Thymus (tissue), 11 donors: ENCODE results near the gene BHLHE23. TPM values are rescaled to one million over a fixed set of nuclear protein-coding genes. Genes with fewer than 3 reads are reported as not detected.

Experiments
- DNase-seq, 9 donors: peaks; one replicate each; pipeline ENCODE4 v3.0.0-alpha.2; 2013; ENCODE audit warnings: low spot score in 9 of 9, low read depth in 6 of 9, missing footprints in 1 of 9
- H3K27ac ChIP-seq, 2 donors: one replicate each; pipeline ENCODE4 v1.5.1; 2013; ENCODE audit warnings: control low read depth in 1 of 2, low read depth in 1 of 2, low read length in 1 of 2, mild to moderate bottlenecking in 1 of 2, moderate library complexity in 1 of 2
- H3K27me3 ChIP-seq, 2 donors: one replicate each; pipeline ENCODE4 v1.5.1; 2013; ENCODE audit warnings: low read length in 1 of 2; ENCODE audit not compliant: control insufficient read depth in 2 of 2, insufficient read depth in 1 of 2
- H3K36me3 ChIP-seq, 2 donors: one replicate each; pipeline ENCODE4 v1.5.1; 2013; ENCODE audit warnings: low read length in 1 of 2, mild to moderate bottlenecking in 1 of 2, moderate library complexity in 1 of 2; ENCODE audit not compliant: control insufficient read depth in 2 of 2, insufficient read depth in 2 of 2
- H3K4me1 ChIP-seq, 2 donors: one replicate each; pipeline ENCODE4 v1.5.1; 2013; ENCODE audit warnings: low read length in 2 of 2; ENCODE audit not compliant: control insufficient read depth in 2 of 2, insufficient read depth in 2 of 2
- H3K4me3 ChIP-seq, 2 donors: one replicate each; pipeline ENCODE4 v1.5.1; 2013; ENCODE audit warnings: low read length in 2 of 2, control low read depth in 1 of 2, mild to moderate bottlenecking in 1 of 2
- H3K9me3 ChIP-seq, 2 donors: one replicate each; pipeline ENCODE4 v1.5.1; 2013; ENCODE audit warnings: low read length in 1 of 2, mild to moderate bottlenecking in 1 of 2; ENCODE audit not compliant: control insufficient read depth in 2 of 2, insufficient read depth in 1 of 2
- WGBS: extraction: QIAGEN DNeasy Blood & Tissue Kit; methylation state at CpG from one replicate; pipeline ENCODE4 v1.1.7; 2013; 5-methylcytosine and 5-hydroxymethylcytosine counted together
- polyA plus RNA-seq: library from polyadenylated mRNA; stranded (reverse); fragments of 200-250 nt; gene quantifications from one replicate; pipeline ENCODE4 v1.2.3, GENCODE V29; 2013
- total RNA-seq: library from RNA; stranded (reverse); fragments of 120-200 nt; gene quantifications from one replicate; pipeline ENCODE4 v1.2.4, GENCODE V29; 2013
- donor health status: healthy.

BHLHE23 gene
- total and polyA plus RNA-seq, 2 donors: 0.37 to 0.42 TPM

GRCh38 chr20:63051186-63051860, 44.6 kb upstream of the BHLHE23 start:
- no peaks in the 10 kb centered on the region for H3K36me3 ChIP-seq
- peaks cover 0 to 35% of the 10 kb centered on the region in 2 donors for H3K27me3 ChIP-seq
- H3K27ac ChIP-seq: no peak overlapping the region
- H3K4me1 ChIP-seq: peaks cover 0 to 4% of the 10 kb centered on the region in 2 donors
- WGBS: 96% methylated on average over 13 of the region's 13 CpGs
- H3K4me3 ChIP-seq: no peak overlapping the region
- no peak for DNase-seq
- peaks cover 3 to 33% of the 10 kb centered on the region in 2 donors for H3K9me3 ChIP-seq

- Histone ChIP-seq H3K9me3 (peaks cover 3 to 33% of the 10 kb centered on the region in 2 donors), H3K36me3 (no peaks in the 10 kb centered on the region), H3K4me1 (peaks cover 0 to 4% of the 10 kb centered on the region in 2 donors), H3K27ac (no peak overlapping the region), H3K27me3 (peaks cover 0 to 26% of the 10 kb centered on the region in 2 donors), H3K4me3 (no peak overlapping the region)
- WGBS: 90% methylated on average over 13 of the region's 13 CpGs
- DNase-seq: no peak
Measured at GRCh38 chr20:63050406-63050805, 43.6 kb upstream of the BHLHE23 start.

- H3K4me3 ChIP-seq: no peak overlapping the region
- no peak for DNase-seq
- no peaks in the 10 kb centered on the region for H3K36me3 ChIP-seq
- WGBS: 95% methylated on average over 19 of the region's 19 CpGs
- peaks cover 0 to 4% of the 10 kb centered on the region in 2 donors for H3K4me1 ChIP-seq
- H3K27me3 ChIP-seq: peaks cover 0 to 22% of the 10 kb centered on the region in 2 donors
- H3K9me3 ChIP-seq: peaks cover 3 to 33% of the 10 kb centered on the region in 2 donors
- no peak overlapping the region for H3K27ac ChIP-seq
Measured at GRCh38 chr20:63049561-63050221, 42.9 kb upstream of the BHLHE23 start.

DNA sequence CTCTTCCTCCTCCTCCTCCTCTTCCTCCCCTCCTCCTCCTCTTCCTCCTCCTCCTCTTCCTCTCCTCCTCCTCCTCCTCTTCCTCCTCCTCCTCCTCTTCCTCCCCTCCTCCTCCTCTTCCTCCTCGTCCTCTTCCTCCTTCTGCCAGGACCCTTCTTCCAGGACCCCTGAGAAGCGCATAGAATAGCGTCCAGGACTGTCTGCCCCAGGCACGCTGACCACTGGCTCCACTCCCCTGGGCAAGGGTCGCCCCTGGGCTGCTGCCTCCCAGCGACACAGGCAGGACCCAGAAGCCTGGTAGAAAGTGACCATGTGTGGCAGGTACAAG, 42.4 kb upstream of the BHLHE23 start:
- H3K36me3 ChIP-seq: no peaks in the 10 kb centered on the region

DNA sequence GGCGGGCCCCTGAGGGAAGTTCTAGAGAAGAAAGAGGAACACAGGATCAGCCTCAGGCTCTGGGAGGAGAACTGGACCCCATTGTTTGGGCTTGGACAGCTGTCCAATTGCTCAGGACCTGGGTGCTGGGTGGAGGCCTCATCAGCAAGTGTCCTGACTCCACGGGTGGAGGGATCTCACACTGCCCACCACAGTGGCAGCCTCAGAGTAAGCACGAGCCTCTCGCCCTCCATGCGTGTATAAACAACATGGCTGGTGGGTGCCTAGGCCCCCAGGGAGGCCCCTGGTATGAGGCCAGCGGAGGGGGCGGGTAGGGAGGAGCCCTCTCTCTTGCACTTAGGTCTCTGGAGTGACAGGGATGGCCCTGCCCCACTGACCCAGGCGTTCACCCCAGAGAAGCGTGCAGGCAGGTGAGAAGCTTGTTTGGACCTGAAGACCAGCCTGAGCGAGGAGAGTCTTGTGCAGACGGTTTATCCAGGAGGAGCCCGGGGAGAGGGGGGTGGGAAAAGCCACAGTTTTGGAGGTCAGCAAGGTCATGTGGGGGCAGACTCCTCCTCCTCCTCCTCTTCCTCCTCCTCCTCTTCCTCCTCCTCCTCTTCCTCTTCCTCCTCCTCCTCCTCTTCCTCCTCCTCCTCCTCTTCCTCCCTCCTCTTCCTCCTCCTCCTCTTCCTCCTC, 41.9 kb upstream of the BHLHE23 start:
- H3K4me3 ChIP-seq: no peak overlapping the region
- H3K4me1 ChIP-seq: peaks cover 0 to 4% of the 10 kb centered on the region in 2 donors
- 92% methylated on average over 12 of the region's 12 CpGs for WGBS
- H3K36me3 ChIP-seq: no peaks in the 10 kb centered on the region
- H3K9me3 ChIP-seq: peaks cover 3 to 33% of the 10 kb centered on the region in 2 donors
- H3K27me3 ChIP-seq: peaks cover 0 to 22% of the 10 kb centered on the region in 2 donors
- no peak for DNase-seq
- no peak overlapping the region for H3K27ac ChIP-seq

More for the DNA sequence above, 42.4 kb upstream of the BHLHE23 start:
- H3K4me3 ChIP-seq: no peak overlapping the region
- H3K27me3 ChIP-seq: peaks cover 0 to 20% of the 10 kb centered on the region in 2 donors
- H3K27ac ChIP-seq: no peak overlapping the region
- WGBS: 88% methylated on average over 6 of the region's 6 CpGs
- H3K4me1 ChIP-seq: peaks cover 0 to 4% of the 10 kb centered on the region in 2 donors
- H3K9me3 ChIP-seq: peaks cover 3 to 33% of the 10 kb centered on the region in 2 donors
- DNase-seq: no peak

GRCh38 chr20:63047946-63048345, 41.2 kb upstream of the BHLHE23 start:
- Histone ChIP-seq H3K4me1 (no peaks in the 10 kb centered on the region), H3K27me3 (peaks cover 0 to 20% of the 10 kb centered on the region in 2 donors), H3K9me3 (peaks cover 3 to 33% of the 10 kb centered on the region in 2 donors), H3K36me3 (no peaks in the 10 kb centered on the region), H3K4me3 (no peak overlapping the region), H3K27ac (no peak overlapping the region)
- DNase-seq: no peak
- 94% methylated on average over 10 of the region's 10 CpGs for WGBS

DNA sequence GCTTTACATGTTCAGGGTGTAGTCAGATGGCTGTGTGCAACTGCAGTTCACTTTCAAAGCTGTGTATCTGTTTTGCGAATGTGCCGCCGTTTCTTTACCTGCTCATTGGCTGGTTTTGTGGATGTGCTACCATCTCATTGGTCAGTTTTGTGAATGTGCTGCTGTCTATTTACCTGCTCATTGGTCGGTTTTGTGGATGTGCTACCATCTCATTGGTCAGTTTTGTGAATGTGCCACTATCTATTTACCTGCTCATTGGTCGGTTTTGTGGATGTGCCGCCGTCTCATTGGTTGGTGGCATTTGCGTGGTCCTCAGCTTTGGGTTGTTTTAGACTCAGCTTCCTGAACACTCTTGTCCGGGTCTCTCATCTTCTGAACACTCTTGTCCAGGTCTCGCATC, 40.5 kb upstream of the BHLHE23 start:
- Histone ChIP-seq H3K27me3 (peaks cover 0 to 19% of the 10 kb centered on the region in 2 donors), H3K9me3 (peaks cover 3 to 33% of the 10 kb centered on the region in 2 donors), H3K4me1 (no peaks in the 10 kb centered on the region), H3K4me3 (no peak overlapping the region), H3K36me3 (no peaks in the 10 kb centered on the region), H3K27ac (no peak overlapping the region)
- no peak for DNase-seq
- 97% methylated on average over 10 of the region's 10 CpGs for WGBS

DNA sequence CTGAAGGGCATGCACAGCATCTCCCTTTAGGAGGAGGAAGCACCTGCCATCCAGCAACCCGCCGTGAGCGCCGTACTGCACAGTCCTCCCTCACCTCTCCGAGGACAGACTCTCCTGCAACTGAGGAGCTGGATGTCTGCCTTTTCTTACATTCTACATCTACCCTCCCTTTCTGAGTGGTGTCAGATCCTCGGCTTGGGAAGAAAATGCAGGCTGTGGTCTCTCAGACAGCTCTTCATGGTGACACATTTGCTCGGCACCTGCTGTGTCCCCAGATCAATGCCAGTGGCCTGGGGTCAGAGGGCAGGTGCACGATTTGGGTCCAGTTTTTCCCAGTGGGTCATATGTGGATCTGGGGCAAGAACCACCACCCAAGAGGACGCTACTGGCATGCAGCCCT, 40.1 kb upstream of the BHLHE23 start:
- H3K4me1 ChIP-seq: no peaks in the 10 kb centered on the region
- WGBS: 89% methylated on average over 9 of the region's 9 CpGs
- H3K27ac ChIP-seq: no peak overlapping the region
- H3K9me3 ChIP-seq: peaks cover 3 to 33% of the 10 kb centered on the region in 2 donors
- no peak overlapping the region for H3K4me3 ChIP-seq
- no peak for DNase-seq
- no peaks in the 10 kb centered on the region for H3K36me3 ChIP-seq
- H3K27me3 ChIP-seq: peaks cover 0 to 15% of the 10 kb centered on the region in 2 donors

GRCh38 chr20:63045991-63046390, 39.2 kb upstream of the BHLHE23 start:
- DNase-seq: no peak
- no peak overlapping the region for H3K27ac ChIP-seq
- no peaks in the 10 kb centered on the region for H3K36me3 ChIP-seq
- H3K27me3 ChIP-seq: peaks cover 0 to 14% of the 10 kb centered on the region in 2 donors
- no peaks in the 10 kb centered on the region for H3K4me1 ChIP-seq
- 86% methylated on average over 12 of the region's 12 CpGs for WGBS
- peaks cover 3 to 33% of the 10 kb centered on the region in 2 donors for H3K9me3 ChIP-seq
- H3K4me3 ChIP-seq: no peak overlapping the region
